A549 treated with AZD9567 at 1 μM for 4 hours (cell line): ENCODE measurements around the gene SERPINB1. TPM values are rescaled to one million over a fixed set of nuclear protein-coding genes. Genes with fewer than 3 reads are reported as not detected.

ENCODE experiments used
- total RNA-seq: library from RNA; stranded (reverse); fragments of 200-300 nt; extraction: Qiagen RNA extraction; gene quantifications from 5 replicates; pipeline ENCODE4 v1.2.3, GENCODE V29; 2022; ENCODE audit not compliant: insufficient read depth

Gene SERPINB1
- total RNA-seq = 42.8 to 58.7 TPM (median 47.1 TPM) in 5 replicates

GRCh38 chr6:2841264-2842138 is at the start of gene SERPINB1:
TSS of gene SERPINB1 (minus strand) at chr6:2841863. CDS start at chr6:2840586, 1,277 bp downstream.

Other genes with a start within 250 kb of the SERPINB1 start
- gene MYLK4, start 90.9 kb downstream of the SERPINB1 start, total RNA-seq = 0.11 to 0.86 TPM (median 0.15 TPM) in 5 replicates
- gene WRNIP1, start 76.5 kb downstream of the SERPINB1 start, total RNA-seq = 31.8 to 39.5 TPM (median 37.0 TPM) in 5 replicates
- 7.3 to 11.6 TPM (median 8.7 TPM) in 5 replicates for gene SERPINB9, start 61.4 kb upstream of the SERPINB1 start, total RNA-seq
- 125 to 132 TPM (median 129 TPM) in 5 replicates for gene SERPINB6, start 129.7 kb upstream of the SERPINB1 start, total RNA-seq
- gene NQO2, start 158.0 kb upstream of the SERPINB1 start, total RNA-seq = 67.3 to 78.2 TPM (median 74.7 TPM) in 5 replicates
- 12.7 to 14.1 TPM (median 12.8 TPM) in 5 replicates for gene RIPK1, start 226.6 kb upstream of the SERPINB1 start, total RNA-seq